C4-2B (cell line): ENCODE results near the gene KLK12.

Experiments
- ZFX ChIP-seq: fragments of 450-650 bp; IDR thresholded peaks from 2 replicates; pipeline ENCODE4 v1.6.1; 2017
- TF ChIP-seq, protein P1 (sequence below): fragments of 450-650 bp; conservative IDR thresholded peaks from 2 replicates; pipeline ENCODE4 v1.5.1; 2017; ENCODE audit warnings: mild to moderate bottlenecking

DNA sequence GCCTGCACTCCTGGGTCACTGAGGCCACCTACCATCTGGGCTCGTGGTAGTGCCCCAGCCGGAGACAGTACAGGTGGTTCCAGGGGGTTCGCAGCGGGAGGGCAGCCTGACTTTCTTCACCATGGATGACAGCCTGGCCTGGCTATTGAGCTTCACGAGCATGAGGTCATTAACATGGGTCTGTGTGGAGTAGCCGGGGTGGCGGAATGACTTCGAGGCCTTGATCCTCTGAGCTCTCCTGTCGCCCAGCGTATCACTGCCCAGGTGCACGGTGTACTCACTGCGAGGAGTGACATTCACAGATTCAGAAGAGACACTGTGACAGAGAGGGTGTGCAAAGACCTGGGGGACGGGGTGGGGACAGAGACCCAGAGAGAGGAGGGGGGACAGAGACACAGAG is 54.6 kb downstream of the KLK12 start:
- TF ChIP-seq, protein P1, sequence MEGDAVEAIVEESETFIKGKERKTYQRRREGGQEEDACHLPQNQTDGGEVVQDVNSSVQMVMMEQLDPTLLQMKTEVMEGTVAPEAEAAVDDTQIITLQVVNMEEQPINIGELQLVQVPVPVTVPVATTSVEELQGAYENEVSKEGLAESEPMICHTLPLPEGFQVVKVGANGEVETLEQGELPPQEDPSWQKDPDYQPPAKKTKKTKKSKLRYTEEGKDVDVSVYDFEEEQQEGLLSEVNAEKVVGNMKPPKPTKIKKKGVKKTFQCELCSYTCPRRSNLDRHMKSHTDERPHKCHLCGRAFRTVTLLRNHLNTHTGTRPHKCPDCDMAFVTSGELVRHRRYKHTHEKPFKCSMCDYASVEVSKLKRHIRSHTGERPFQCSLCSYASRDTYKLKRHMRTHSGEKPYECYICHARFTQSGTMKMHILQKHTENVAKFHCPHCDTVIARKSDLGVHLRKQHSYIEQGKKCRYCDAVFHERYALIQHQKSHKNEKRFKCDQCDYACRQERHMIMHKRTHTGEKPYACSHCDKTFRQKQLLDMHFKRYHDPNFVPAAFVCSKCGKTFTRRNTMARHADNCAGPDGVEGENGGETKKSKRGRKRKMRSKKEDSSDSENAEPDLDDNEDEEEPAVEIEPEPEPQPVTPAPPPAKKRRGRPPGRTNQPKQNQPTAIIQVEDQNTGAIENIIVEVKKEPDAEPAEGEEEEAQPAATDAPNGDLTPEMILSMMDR: no peak
- TF ChIP-seq ZFX: no peak
